GM18499 (cell line): Measurements from ENCODE around the gene ZBTB25.

Source experiments
- ATAC-seq: cut with Tn5 transposase; IDR thresholded peaks from one replicate; pipeline ENCODE4 v1.9.1; 2021; ENCODE audit warnings: moderate number of reproducible peaks; ENCODE audit not compliant: insufficient read depth, unreplicated experiment

ZBTB25 gene, protein sequence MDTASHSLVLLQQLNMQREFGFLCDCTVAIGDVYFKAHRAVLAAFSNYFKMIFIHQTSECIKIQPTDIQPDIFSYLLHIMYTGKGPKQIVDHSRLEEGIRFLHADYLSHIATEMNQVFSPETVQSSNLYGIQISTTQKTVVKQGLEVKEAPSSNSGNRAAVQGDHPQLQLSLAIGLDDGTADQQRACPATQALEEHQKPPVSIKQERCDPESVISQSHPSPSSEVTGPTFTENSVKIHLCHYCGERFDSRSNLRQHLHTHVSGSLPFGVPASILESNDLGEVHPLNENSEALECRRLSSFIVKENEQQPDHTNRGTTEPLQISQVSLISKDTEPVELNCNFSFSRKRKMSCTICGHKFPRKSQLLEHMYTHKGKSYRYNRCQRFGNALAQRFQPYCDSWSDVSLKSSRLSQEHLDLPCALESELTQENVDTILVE

DNA sequence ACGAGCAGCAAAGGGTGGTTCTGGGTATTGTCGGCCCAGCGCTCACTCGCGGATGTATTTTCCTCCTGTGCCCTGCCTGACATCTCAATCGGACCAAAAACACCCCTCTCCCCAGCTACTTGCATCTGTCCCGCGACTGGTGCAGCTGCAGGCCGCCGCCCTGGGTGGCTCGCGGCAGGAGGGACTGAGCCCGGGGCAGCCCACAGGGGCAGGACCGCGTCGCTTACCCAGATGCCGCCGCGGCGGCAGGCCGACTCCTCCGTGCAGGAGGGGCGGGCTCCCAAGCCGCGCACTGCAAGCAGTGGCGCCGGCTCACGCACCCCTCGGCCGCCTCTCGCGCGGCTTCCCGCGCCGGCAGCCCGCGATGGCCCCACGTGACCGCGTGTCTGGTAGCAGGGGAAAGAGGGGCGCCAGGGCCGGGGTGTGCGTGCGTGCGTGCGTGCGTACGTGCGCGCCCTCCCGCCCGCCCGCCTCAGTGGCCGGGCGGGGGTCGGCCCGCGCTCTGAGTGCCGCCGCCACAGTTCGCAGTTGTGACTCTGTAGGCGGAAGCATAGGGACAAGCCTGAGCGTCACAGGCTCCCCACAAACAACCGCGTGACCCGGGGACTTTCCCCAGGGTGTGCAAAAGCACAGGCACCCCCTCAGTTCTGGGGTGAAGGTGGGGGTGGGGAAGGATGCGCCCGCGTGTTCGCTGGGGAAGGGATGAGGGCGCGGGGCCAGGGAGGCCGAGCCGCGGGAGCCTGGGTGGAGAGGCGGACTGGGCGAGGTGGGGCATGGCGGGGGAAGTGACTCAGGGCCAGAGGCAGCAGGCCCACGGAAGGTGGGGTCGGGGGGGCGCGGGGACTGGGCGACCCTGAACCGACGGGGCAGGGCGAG is at the start of gene ZBTB25:
Gene ZBTB25, minus strand, starts transcription at position 405 of the 876 bp plus-strand sequence. CDS start 13,305 bp downstream, outside the sequence.
- ATAC-seq: peak; percentile 38

DNA sequence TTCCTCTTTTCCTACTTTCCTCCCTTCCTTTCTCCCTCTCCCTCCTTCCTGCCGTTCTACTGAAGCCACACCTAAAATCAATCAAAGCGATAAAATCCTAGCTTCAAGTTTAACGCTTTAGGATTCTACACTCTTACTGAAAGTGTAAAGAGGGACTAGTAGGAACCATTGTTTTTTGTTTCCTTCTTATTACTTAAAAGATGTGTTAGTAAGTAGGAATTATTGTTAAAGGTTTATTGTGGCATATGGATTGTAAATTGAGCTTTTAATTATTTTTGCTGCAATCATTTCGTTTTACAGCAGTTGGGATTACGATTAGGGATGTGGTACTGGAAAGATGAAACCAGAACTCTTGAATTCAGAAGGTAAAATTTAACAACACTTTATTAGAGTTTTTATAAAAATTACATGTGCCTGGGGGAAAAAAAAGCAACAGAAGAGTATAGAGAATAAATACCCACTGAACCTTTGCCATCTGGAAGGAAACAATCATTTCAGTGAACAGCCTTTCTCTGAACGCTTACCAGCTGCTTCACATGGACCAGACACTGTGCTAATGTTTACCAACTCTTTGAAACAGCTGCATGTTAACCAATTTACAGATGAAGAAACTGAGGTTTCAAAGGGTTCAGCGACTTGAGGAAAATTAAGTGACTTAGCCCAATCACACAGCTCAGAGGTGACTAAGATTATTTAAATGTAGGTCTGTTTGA is 47.1 kb upstream of the ZBTB25 start:
- ATAC-seq: no peak

DNA sequence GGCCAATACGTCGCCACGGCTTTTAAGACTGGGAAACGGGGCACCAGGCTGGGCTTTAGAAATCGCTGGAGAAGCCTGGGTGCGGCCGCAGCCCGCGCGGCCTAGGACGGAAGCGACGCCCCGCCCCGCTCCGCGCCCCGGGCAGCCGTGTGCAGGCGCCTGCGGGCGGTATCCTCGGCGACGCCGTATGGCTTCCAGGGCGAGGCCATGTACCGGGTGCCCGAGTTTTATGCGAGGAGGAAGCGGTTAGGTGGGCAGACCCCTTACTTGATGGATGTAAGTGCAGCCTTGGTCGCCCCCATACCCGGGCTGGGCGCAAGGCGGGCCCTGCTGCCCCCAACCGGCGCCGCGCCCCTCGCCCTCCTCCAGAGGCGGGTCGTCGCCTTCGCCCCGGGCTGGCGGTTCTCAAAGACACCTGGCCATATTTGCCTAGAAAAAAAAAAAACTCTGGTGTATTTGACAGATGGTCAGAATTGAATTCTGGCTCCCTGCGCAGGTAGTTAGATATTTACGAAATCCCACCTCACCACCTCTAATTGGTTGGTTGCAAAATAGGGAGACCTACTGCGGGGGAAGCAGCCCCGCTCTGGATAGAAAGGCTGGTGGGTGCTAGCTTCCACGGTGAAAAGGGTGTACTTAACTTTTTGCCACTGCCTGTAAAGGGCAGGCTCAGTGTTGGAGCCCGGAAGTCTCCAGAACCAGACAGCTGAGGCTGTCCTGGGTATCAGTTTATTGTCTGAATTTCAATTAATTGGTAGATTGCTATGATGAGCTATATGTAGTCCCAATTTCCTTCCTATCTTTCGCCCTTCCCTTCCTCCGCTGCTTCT is 46.4 kb upstream of the ZBTB25 start, which contains the start of gene PPP1R36:
Gene PPP1R36, plus strand, starts transcription at position 171 of the 830 bp plus-strand sequence. Its CDS starts 37 bp downstream, at position 208.
- no peak for ATAC-seq

DNA sequence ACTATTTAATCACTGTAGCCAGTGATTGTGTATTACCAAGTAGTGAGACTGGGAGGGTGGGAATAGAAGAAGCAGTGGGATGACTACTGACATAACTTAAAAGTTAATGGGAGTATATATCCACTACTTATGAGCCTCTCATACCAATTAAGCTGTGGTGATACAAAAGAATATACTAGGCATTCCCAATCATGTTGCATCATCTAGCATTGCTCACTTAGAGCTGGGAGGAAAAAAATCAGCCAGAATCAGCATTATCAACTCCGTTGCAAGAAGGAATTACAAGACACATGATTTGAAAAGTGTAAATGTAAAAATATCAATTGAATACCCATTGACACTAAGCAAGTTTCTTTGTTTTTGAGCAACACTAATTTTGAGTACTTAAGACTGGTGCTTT is 45.4 kb upstream of the ZBTB25 start:
- ATAC-seq: no peak

GRCh38 chr14:64544607-64545312 is 41.1 kb upstream of the ZBTB25 start:
- no peak for ATAC-seq

- ATAC-seq: no peak
Measured at GRCh38 chr14:64542836-64543201, 39.2 kb upstream of the ZBTB25 start.

GRCh38 chr14:64541972-64542835 is 38.6 kb upstream of the ZBTB25 start:
- no peak for ATAC-seq

GRCh38 chr14:64541261-64541971 is 37.8 kb upstream of the ZBTB25 start:
- no peak for ATAC-seq

- peak; percentile 88 for ATAC-seq
Measured at GRCh38 chr14:64540208-64541202, 36.9 kb upstream of the ZBTB25 start, which contains the start of gene HSPA2. Gene HSPA2, plus strand, starts transcription at chr14:64540741. Its CDS starts 109 bp downstream, at chr14:64540850.

- no peak for ATAC-seq
Measured at GRCh38 chr14:64536488-64537245, 33.0 kb upstream of the ZBTB25 start.

DNA sequence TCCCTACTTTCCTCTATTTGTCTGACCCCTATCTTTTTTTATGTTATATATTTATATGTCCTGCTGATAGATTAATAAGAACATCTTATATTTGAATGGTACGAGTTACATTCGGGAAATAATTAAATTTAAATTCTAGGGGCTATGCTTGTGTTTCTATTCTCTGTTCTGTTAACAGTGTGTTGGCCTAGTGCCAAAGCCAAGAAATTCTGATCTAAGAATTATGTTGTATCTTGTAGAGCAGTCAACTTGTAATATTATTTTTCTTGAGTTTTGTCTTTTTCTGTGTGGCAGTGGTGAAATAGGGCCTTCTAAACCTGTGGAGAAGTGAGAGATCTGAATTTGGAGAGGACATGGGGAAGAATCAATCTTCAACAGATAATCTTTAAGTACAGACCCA is 27.9 kb upstream of the ZBTB25 start:
- ATAC-seq: no peak

DNA sequence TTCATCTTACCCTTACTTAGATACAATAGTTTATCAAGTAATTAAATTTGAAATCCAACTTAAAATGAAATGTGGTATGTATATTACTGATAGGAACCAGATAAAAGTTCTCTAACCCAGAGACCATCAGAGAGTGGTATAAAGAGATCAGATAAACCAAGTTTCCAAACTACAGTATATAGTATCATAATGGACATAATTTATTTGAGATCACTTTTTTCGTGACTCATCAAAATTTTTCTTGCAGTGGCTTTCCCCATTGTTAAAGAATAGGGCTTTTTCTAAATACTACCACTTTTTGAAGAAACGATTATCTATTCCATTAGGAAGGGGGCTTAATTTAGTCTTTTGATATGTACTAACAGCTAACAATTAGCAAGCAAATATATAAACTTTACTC is 21.7 kb upstream of the ZBTB25 start:
- ATAC-seq: no peak

DNA sequence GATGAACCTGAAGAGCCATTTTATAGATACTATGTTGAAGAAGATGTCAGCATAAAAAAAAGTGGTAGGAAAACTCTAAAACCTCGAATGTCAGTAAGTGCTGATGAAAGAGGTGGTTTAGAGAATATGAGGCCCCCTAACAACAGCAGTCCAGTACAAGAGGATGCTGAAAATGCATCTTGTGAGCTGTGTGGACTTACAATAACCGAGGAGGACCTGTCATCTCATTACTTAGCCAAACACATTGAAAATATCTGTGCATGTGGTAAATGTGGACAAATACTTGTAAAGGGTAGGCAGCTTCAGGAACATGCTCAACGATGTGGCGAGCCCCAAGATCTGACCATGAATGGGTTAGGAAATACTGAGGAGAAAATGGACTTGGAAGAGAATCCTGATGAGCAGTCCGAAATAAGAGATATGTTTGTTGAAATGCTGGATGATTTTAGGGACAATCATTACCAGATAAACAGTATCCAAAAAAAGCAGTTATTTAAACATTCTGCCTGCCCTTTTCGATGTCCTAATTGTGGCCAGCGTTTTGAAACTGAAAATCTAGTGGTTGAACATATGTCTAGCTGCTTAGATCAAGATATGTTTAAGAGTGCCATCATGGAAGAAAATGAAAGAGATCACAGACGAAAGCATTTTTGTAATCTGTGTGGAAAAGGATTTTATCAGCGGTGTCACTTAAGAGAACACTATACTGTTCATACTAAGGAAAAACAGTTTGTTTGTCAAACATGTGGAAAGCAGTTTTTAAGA is 19.1 kb upstream of the ZBTB25 start:
- no peak for ATAC-seq

- no peak for ATAC-seq
Measured at GRCh38 chr14:64520699-64521098, 17.1 kb upstream of the ZBTB25 start.

- ATAC-seq: no peak
Measured at GRCh38 chr14:64518229-64518628, 14.6 kb upstream of the ZBTB25 start.
